Measurements from ENCODE around the gene ITSN2.

The ITSN2 gene

GRCh38 chr2:24394998-24395397 is 34.7 kb upstream of the ITSN2 start:
- no peaks in the 10 kb centered on the region for H3K9me3 ChIP-seq (ENCODE audit: control insufficient read depth in 2 of 2, low read length in 2 of 2)
- H3K4me3 ChIP-seq (ENCODE audit: low read length in 2 of 2): no peak overlapping the region
- H3K36me3 ChIP-seq (ENCODE audit: control insufficient read depth in 2 of 2, insufficient read depth in 2 of 2, low read length in 2 of 2): no peaks in the 10 kb centered on the region
- H3K27ac ChIP-seq (ENCODE audit: low read depth in 2 of 2, low read length in 2 of 2): no peak overlapping the region
- peaks cover 0 to 1% of the 10 kb centered on the region in 2 donors for H3K4me1 ChIP-seq (ENCODE audit: control insufficient read depth in 2 of 2, insufficient read depth in 2 of 2, low read length in 2 of 2)
- no peak overlapping the region for H3K9ac ChIP-seq (ENCODE audit: low read depth in 1 of 2, low read length in 2 of 2)
- H3K27me3 ChIP-seq (ENCODE audit: control insufficient read depth in 2 of 2, insufficient read depth in 2 of 2, low read length in 2 of 2): no peaks in the 10 kb centered on the region

DNA sequence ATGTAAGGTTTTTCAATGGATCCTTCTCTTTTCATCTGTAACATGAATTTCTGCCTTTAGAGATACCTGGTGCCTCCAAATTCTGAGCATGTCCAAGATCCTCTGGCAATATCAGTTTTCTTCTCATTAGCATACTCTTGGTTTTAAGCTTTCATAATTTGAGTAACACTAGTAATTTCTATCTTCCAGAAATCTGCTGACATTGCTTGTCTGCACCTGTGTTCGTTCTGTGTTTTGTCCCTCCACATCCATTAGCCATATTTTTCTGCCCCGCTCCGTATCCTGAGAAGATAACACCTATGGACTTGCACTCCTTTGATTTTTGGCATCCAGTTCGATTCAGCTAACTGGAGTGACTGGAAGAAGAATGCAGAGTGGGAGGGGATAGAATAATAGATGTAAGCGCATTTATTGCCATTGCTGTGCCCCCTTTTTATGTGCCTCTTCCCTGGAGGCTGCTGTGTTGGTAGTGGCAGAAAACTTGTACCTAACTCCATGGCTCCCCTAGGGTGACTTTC is 32.3 kb upstream of the ITSN2 start:
- no peak overlapping the region for H3K9ac ChIP-seq (ENCODE audit: low read depth in 1 of 2, low read length in 2 of 2)
- H3K27ac ChIP-seq (ENCODE audit: low read depth in 2 of 2, low read length in 2 of 2): no peak overlapping the region
- H3K27me3 ChIP-seq (ENCODE audit: control insufficient read depth in 2 of 2, insufficient read depth in 2 of 2, low read length in 2 of 2): no peaks in the 10 kb centered on the region
- no peaks in the 10 kb centered on the region for H3K9me3 ChIP-seq (ENCODE audit: control insufficient read depth in 2 of 2, low read length in 2 of 2)
- no peaks in the 10 kb centered on the region for H3K36me3 ChIP-seq (ENCODE audit: control insufficient read depth in 2 of 2, insufficient read depth in 2 of 2, low read length in 2 of 2)
- no peaks in the 10 kb centered on the region for H3K4me1 ChIP-seq (ENCODE audit: control insufficient read depth in 2 of 2, insufficient read depth in 2 of 2, low read length in 2 of 2)
- no peak overlapping the region for H3K4me3 ChIP-seq (ENCODE audit: low read length in 2 of 2)

DNA sequence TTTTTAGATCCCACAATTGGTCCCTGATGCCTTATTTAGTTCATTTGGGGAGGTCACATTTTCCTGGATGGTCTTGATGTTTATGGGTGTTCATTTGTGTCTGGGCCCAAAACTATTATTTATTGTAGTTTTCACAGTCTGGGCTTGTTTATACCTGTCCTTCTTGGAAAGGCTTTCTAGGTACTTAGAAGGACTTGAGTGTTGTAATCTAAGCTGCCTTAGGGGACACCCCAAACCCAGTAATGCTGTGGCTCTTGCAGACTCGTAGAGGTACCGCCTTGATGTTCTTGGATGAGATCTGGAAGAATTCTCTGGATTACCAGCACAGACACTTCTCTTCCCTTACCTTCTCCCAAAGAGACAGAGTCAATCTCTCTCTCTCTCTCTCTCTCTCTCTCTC is 25.0 kb upstream of the ITSN2 start:
- no peaks in the 10 kb centered on the region for H3K4me1 ChIP-seq (ENCODE audit: control insufficient read depth in 2 of 2, insufficient read depth in 2 of 2, low read length in 2 of 2)
- H3K4me3 ChIP-seq (ENCODE audit: low read length in 2 of 2): no peak overlapping the region
- no peak overlapping the region for H3K9ac ChIP-seq (ENCODE audit: low read depth in 1 of 2, low read length in 2 of 2)
- no peak overlapping the region for H3K27ac ChIP-seq (ENCODE audit: low read depth in 2 of 2, low read length in 2 of 2)
- H3K9me3 ChIP-seq (ENCODE audit: control insufficient read depth in 2 of 2, low read length in 2 of 2): no peaks in the 10 kb centered on the region
- no peaks in the 10 kb centered on the region for H3K36me3 ChIP-seq (ENCODE audit: control insufficient read depth in 2 of 2, insufficient read depth in 2 of 2, low read length in 2 of 2)
- no peaks in the 10 kb centered on the region for H3K27me3 ChIP-seq (ENCODE audit: control insufficient read depth in 2 of 2, insufficient read depth in 2 of 2, low read length in 2 of 2)

DNA sequence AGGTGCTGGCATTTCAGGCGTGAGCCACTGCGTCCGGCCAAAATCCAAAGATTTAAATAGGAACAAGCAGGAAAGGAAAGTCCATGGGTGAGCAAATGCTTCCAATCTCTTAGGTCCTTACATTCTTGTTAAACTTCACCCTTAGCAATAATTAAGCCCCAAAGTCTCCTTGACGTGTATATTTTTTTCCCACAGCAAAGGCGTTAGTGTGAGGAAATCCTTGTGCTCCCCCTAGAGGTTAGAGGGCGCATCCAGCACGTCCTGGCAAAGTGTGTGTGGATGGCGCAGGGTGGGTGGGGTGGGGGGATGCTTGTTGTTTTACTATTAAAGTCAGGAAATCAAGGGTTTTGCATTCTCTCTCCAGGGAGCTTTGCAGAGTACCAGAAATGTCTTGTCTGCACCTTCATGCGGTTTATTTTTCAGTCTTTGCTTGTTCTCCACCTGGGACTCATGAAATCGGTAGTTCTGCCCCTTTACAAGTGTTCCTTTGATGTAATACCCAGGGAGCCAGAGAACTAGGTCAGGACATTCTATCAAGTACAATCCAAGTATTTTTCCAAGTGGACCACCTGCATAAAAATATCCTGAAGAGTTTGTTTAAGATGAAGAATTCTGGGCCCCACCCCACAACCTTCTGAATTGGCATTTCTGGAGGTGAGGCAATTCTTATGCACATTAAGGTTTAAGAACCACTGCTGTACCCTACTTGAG is 22.2 kb upstream of the ITSN2 start:
- no peak overlapping the region for H3K9ac ChIP-seq (ENCODE audit: low read depth in 1 of 2, low read length in 2 of 2)
- H3K9me3 ChIP-seq (ENCODE audit: control insufficient read depth in 2 of 2, low read length in 2 of 2): no peaks in the 10 kb centered on the region
- no peak overlapping the region for H3K27ac ChIP-seq (ENCODE audit: low read depth in 2 of 2, low read length in 2 of 2)
- H3K4me3 ChIP-seq (ENCODE audit: low read length in 2 of 2): no peak overlapping the region
- no peaks in the 10 kb centered on the region for H3K36me3 ChIP-seq (ENCODE audit: control insufficient read depth in 2 of 2, insufficient read depth in 2 of 2, low read length in 2 of 2)
- H3K4me1 ChIP-seq (ENCODE audit: control insufficient read depth in 2 of 2, insufficient read depth in 2 of 2, low read length in 2 of 2): no peaks in the 10 kb centered on the region
- H3K27me3 ChIP-seq (ENCODE audit: control insufficient read depth in 2 of 2, insufficient read depth in 2 of 2, low read length in 2 of 2): no peaks in the 10 kb centered on the region

DNA sequence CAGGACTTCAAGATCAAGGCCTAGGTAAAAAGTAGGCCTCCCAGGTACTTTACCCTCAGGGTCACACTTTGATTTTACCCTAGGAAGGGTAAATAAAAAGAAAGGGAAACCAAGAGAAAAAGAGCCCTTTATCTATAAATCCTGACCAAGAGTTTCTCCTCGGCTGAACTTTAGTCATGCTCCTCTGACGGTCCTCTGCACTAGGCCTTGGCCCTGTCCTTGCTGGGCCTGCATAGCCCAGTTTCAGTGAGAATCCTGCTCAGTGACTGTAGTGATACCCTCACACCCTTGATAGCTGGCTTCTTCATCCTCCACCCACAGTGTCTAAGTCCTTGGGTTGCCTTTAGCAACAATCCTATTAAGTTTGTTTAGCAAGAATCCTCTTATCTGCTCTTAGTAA is 20.5 kb upstream of the ITSN2 start:
- Histone ChIP-seq H3K27me3 (ENCODE audit: control insufficient read depth in 2 of 2, insufficient read depth in 2 of 2, low read length in 2 of 2) (no peaks in the 10 kb centered on the region), H3K27ac (ENCODE audit: low read depth in 2 of 2, low read length in 2 of 2) (no peak overlapping the region), H3K9me3 (ENCODE audit: control insufficient read depth in 2 of 2, low read length in 2 of 2) (no peaks in the 10 kb centered on the region), H3K9ac (ENCODE audit: low read depth in 1 of 2, low read length in 2 of 2) (no peak overlapping the region), H3K4me1 (ENCODE audit: control insufficient read depth in 2 of 2, insufficient read depth in 2 of 2, low read length in 2 of 2) (no peaks in the 10 kb centered on the region), H3K4me3 (ENCODE audit: low read length in 2 of 2) (no peak overlapping the region), H3K36me3 (ENCODE audit: control insufficient read depth in 2 of 2, insufficient read depth in 2 of 2, low read length in 2 of 2) (no peaks in the 10 kb centered on the region)

- Histone ChIP-seq H3K27me3 (ENCODE audit: control insufficient read depth in 2 of 2, insufficient read depth in 2 of 2, low read length in 2 of 2) (no peaks in the 10 kb centered on the region), H3K4me1 (ENCODE audit: control insufficient read depth in 2 of 2, insufficient read depth in 2 of 2, low read length in 2 of 2) (no peaks in the 10 kb centered on the region), H3K9ac (ENCODE audit: low read depth in 1 of 2, low read length in 2 of 2) (no peak overlapping the region), H3K9me3 (ENCODE audit: control insufficient read depth in 2 of 2, low read length in 2 of 2) (no peaks in the 10 kb centered on the region), H3K4me3 (ENCODE audit: low read length in 2 of 2) (no peak overlapping the region), H3K27ac (ENCODE audit: low read depth in 2 of 2, low read length in 2 of 2) (no peak overlapping the region), H3K36me3 (ENCODE audit: control insufficient read depth in 2 of 2, insufficient read depth in 2 of 2, low read length in 2 of 2) (no peaks in the 10 kb centered on the region)
Measured at GRCh38 chr2:24375349-24376087, 15.2 kb upstream of the ITSN2 start.

- Histone ChIP-seq H3K9ac (ENCODE audit: low read depth in 1 of 2, low read length in 2 of 2) (no peak overlapping the region), H3K36me3 (ENCODE audit: control insufficient read depth in 2 of 2, insufficient read depth in 2 of 2, low read length in 2 of 2) (no peaks in the 10 kb centered on the region), H3K9me3 (ENCODE audit: control insufficient read depth in 2 of 2, low read length in 2 of 2) (no peaks in the 10 kb centered on the region), H3K4me1 (ENCODE audit: control insufficient read depth in 2 of 2, insufficient read depth in 2 of 2, low read length in 2 of 2) (no peaks in the 10 kb centered on the region), H3K27ac (ENCODE audit: low read depth in 2 of 2, low read length in 2 of 2) (no peak overlapping the region), H3K4me3 (ENCODE audit: low read length in 2 of 2) (no peak overlapping the region), H3K27me3 (ENCODE audit: control insufficient read depth in 2 of 2, insufficient read depth in 2 of 2, low read length in 2 of 2) (no peaks in the 10 kb centered on the region)
Measured at GRCh38 chr2:24374301-24374700, 14.0 kb upstream of the ITSN2 start.

DNA sequence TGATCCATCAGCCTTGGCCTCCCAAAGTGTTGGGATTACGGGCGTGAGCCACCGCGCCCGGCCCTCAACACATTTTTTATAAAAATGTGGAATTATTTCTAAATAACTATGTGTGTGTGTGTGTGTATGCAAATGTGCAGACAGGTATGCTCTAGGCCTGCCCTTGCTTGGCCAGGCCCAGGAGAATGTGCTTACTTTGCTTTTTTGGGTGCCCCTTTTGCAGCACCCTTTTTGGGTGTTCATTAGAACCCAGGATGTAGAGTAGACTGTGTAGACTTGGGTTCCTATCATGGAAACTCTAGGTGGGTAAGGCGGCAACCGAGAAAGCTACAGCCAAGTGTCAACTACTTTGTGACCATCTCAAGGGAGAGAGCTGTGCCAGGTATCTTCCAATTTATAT is 11.7 kb upstream of the ITSN2 start:
- Histone ChIP-seq H3K4me3 (ENCODE audit: low read length in 2 of 2) (no peak overlapping the region), H3K27me3 (ENCODE audit: control insufficient read depth in 2 of 2, insufficient read depth in 2 of 2, low read length in 2 of 2) (no peaks in the 10 kb centered on the region), H3K27ac (ENCODE audit: low read depth in 2 of 2, low read length in 2 of 2) (no peak overlapping the region), H3K36me3 (ENCODE audit: control insufficient read depth in 2 of 2, insufficient read depth in 2 of 2, low read length in 2 of 2) (no peaks in the 10 kb centered on the region), H3K9ac (ENCODE audit: low read depth in 1 of 2, low read length in 2 of 2) (no peak overlapping the region), H3K9me3 (ENCODE audit: control insufficient read depth in 2 of 2, low read length in 2 of 2) (no peaks in the 10 kb centered on the region), H3K4me1 (ENCODE audit: control insufficient read depth in 2 of 2, insufficient read depth in 2 of 2, low read length in 2 of 2) (no peaks in the 10 kb centered on the region)

- H3K4me1 ChIP-seq (ENCODE audit: control insufficient read depth in 2 of 2, insufficient read depth in 2 of 2, low read length in 2 of 2): peaks cover 7 to 10% of the 10 kb centered on the region in 2 donors
- no peaks in the 10 kb centered on the region for H3K9me3 ChIP-seq (ENCODE audit: control insufficient read depth in 2 of 2, low read length in 2 of 2)
- no peak overlapping the region for H3K4me3 ChIP-seq (ENCODE audit: low read length in 2 of 2)
- H3K36me3 ChIP-seq (ENCODE audit: control insufficient read depth in 2 of 2, insufficient read depth in 2 of 2, low read length in 2 of 2): no peaks in the 10 kb centered on the region
- H3K9ac ChIP-seq (ENCODE audit: low read depth in 1 of 2, low read length in 2 of 2): no peak overlapping the region
- peak overlapping the region in 1 of 2 donors; percentile 5 for H3K27ac ChIP-seq (ENCODE audit: low read depth in 2 of 2, low read length in 2 of 2)
- no peaks in the 10 kb centered on the region for H3K27me3 ChIP-seq (ENCODE audit: control insufficient read depth in 2 of 2, insufficient read depth in 2 of 2, low read length in 2 of 2)
Measured at GRCh38 chr2:24365826-24366225, 5.5 kb upstream of the ITSN2 start.

DNA sequence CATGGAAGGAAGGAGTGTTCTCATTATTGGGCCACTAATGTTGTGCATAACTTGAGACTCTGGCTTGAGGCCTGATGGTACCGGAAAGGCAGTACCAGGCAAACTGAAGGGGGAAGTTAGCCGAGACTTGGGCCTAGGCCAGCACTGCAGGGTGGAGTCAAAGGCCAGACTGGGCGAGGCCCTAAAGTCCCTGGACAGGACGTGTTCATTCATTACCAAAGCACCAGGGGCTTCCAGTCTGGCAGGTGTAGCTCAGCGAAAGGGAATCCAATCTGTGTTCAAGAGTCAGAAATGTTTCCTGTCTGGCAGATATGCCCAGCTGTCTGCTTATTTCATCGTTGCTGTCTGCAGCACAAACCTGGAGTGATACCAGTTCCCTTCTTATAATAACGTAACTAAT is 4.7 kb upstream of the ITSN2 start:
- Histone ChIP-seq H3K36me3 (ENCODE audit: control insufficient read depth in 2 of 2, insufficient read depth in 2 of 2, low read length in 2 of 2) (no peaks in the 10 kb centered on the region), H3K9me3 (ENCODE audit: control insufficient read depth in 2 of 2, low read length in 2 of 2) (no peaks in the 10 kb centered on the region), H3K27me3 (ENCODE audit: control insufficient read depth in 2 of 2, insufficient read depth in 2 of 2, low read length in 2 of 2) (no peaks in the 10 kb centered on the region), H3K9ac (ENCODE audit: low read depth in 1 of 2, low read length in 2 of 2) (no peak overlapping the region), H3K4me1 (ENCODE audit: control insufficient read depth in 2 of 2, insufficient read depth in 2 of 2, low read length in 2 of 2) (peaks cover 7 to 10% of the 10 kb centered on the region in 2 donors), H3K4me3 (ENCODE audit: low read length in 2 of 2) (no peak overlapping the region), H3K27ac (ENCODE audit: low read depth in 2 of 2, low read length in 2 of 2) (peak overlapping the region in 1 of 2 donors; percentile 53)

All from mucosa of rectum (tissue), 2 donors.